Activated CD4-positive, CD25-positive, alpha-beta regulatory T cell (primary cell): ENCODE results near the gene TRPM8.

Experiments
- DNase-seq, 4 experiments: peaks; one replicate each; lab custom pipeline; 2025; lab: John Stamatoyannopoulos, UW

The TRPM8 gene

GRCh38 chr2:233976087-233976486 is 58.9 kb downstream of the TRPM8 start:
- no peak for DNase-seq

- DNase-seq: no peak
Measured at GRCh38 chr2:233976690-233977294, 59.6 kb downstream of the TRPM8 start.

- no peak for DNase-seq
Measured at GRCh38 chr2:233977296-233977837, 60.2 kb downstream of the TRPM8 start.

GRCh38 chr2:233979748-233980147 is 62.6 kb downstream of the TRPM8 start:
- no peak for DNase-seq

GRCh38 chr2:233980955-233981561 is 63.9 kb downstream of the TRPM8 start:
- no peak for DNase-seq

GRCh38 chr2:233981574-233982420 is 64.6 kb downstream of the TRPM8 start:
- no peak for DNase-seq

- no peak for DNase-seq
Measured at GRCh38 chr2:233982421-233983121, 65.4 kb downstream of the TRPM8 start.

- no peak for DNase-seq
Measured at GRCh38 chr2:233983445-233983844, 66.3 kb downstream of the TRPM8 start.

GRCh38 chr2:233988581-233988980 is 71.4 kb downstream of the TRPM8 start:
- DNase-seq: no peak

- no peak for DNase-seq
Measured at GRCh38 chr2:233989221-233989858, 72.2 kb downstream of the TRPM8 start.

GRCh38 chr2:233990261-233990798 is 73.2 kb downstream of the TRPM8 start:
- DNase-seq: peak in 2 of 4 experiments; percentile 7 to 13

GRCh38 chr2:233991196-233991595 is 74.0 kb downstream of the TRPM8 start:
- no peak for DNase-seq

- DNase-seq: no peak
Measured at GRCh38 chr2:233992513-233993217, 75.5 kb downstream of the TRPM8 start.

GRCh38 chr2:233993461-233993860 is 76.3 kb downstream of the TRPM8 start:
- DNase-seq: no peak

GRCh38 chr2:233994151-233994550 is 77.0 kb downstream of the TRPM8 start:
- no peak for DNase-seq

GRCh38 chr2:233996000-233996399 is 78.8 kb downstream of the TRPM8 start:
- no peak for DNase-seq

- DNase-seq: no peak
Measured at GRCh38 chr2:233996461-233996860, 79.3 kb downstream of the TRPM8 start.

GRCh38 chr2:233997707-233998106 is 80.5 kb downstream of the TRPM8 start:
- no peak for DNase-seq

- no peak for DNase-seq
Measured at GRCh38 chr2:233999182-233999581, 82.0 kb downstream of the TRPM8 start.

- DNase-seq: no peak
Measured at GRCh38 chr2:234001380-234002160, 84.4 kb downstream of the TRPM8 start.
